CD4-positive, alpha-beta T cell treated with Interleukin-6 at 100 ng/mL for 8 hours (primary cell): ENCODE measurements around the gene TM9SF4.
"Not testable (repeated sequence)": the region's sequence is repeated elsewhere in the genome, so short reads cannot be mapped to it uniquely, and the experiment has no call there.

Experiments
- DNase-seq: peaks from one replicate; pipeline ENCODE4 v3.0.0-alpha.2; 2020; ENCODE audit warnings: mixed read lengths, low spot score

Gene TM9SF4

GRCh38 chr20:32098786-32099185 is 10.7 kb upstream of the TM9SF4 start:
- DNase-seq: no peak

DNA sequence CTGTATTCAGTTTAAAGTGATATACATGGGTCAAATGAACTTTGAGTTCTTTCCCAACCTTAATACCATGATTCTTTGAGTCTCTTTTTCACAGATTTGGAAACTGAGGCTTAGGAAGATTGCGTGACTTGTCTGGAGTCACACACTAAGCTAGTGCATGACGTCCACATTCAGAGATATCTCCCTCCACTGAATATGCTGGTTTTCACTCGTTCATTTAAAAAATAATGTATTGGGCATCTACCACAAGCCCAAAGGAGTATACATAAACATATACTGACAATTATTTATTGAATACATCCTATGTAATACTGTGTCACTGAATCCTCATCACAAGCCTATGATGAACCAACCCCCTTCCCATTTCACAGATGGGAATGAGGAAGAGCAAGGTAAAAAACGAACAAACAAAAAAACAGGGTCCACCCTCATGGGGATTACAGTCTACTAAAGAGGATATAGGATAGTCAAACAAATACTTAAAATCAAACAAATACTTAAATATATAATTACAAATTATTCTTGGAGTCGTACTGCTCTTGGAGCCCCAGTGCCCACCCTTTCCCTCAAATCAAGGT is 611 bp upstream of the TM9SF4 start:
- no peak for DNase-seq

- no peak for DNase-seq
Observed at GRCh38 chr20:32110173-32110704, 725 bp downstream of the TM9SF4 start.

DNA sequence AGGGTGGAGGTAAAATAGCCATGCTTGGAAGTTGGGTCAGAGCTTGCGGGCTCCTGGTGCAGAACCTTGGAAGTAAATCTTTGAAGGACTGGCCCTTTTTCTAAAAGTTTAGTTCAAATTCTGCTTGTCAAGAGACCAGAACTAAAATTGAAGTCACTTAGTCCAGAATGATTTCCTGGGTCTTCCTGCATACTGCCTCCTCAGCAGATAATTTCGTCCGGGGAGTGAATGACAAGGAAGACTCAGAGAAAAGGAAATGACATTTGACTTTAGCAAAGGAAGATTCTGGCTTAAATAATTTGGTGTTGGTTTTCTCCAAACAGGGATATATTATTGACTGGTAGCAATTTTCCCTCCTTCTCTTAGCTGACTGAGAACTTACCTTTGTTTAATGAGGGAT is 1.2 kb downstream of the TM9SF4 start:
- DNase-seq: no peak

DNA sequence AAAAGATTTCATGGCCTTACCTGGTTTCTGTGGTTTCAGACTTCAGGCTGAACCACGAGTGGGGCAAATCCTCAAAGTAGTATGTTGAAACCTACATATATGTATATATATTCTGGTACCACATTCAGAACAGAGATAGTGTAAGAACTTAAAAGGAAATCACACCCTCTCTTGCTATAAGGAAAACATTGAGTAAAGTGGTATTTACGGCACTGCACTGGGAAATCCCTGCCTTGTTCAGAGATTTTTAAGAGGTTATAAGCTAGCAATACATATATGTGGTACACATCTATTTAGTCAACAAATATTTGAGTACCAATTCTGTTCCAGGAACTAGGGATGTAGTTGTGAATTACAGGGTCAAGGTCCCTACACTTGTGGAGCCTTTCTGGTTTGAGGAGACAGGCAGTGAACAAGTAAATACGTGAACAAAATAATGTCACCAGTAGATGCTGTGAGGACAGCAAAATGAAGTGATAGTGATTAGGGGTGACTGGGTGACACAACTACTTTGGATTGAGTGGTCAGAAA is 1.7 kb downstream of the TM9SF4 start:
- DNase-seq: no peak

- DNase-seq: no peak
Observed at GRCh38 chr20:32111753-32112152, 2.2 kb downstream of the TM9SF4 start.

- no peak for DNase-seq
Observed at GRCh38 chr20:32112841-32113240, 3.3 kb downstream of the TM9SF4 start.

- DNase-seq: no peak
Observed at GRCh38 chr20:32113591-32114260, 4.2 kb downstream of the TM9SF4 start.

DNA sequence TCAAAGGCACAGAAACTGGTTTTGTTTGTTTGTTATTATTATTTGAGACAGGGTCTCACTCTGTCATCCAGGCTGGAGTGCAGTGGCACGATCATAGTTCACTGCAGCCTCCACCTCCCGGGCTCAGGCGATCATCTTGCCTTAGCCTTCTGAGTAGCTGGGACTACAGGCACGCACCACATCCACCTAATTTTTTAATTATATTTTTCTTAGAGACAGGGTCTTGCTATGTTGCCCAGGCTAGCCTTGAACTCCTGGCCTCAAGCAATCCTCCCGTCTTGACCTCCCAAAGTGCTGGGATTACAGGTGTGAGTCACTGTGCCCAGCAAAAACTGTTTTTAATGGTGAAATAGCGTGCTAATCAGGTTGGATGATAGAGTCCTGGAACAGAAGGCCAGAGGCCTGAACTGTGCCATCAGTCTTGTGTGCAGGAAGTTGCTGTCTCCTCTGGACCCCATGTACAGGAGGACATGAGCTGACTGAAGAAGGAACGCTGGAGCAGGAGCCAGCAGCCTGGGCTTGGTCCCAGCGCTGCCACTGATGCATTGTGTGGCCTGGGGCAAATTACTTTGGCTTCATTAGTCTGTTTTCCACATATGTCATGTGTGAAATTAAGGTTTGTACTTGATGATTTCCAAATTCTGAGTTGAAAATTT is 4.9 kb downstream of the TM9SF4 start:
- no peak for DNase-seq

DNA sequence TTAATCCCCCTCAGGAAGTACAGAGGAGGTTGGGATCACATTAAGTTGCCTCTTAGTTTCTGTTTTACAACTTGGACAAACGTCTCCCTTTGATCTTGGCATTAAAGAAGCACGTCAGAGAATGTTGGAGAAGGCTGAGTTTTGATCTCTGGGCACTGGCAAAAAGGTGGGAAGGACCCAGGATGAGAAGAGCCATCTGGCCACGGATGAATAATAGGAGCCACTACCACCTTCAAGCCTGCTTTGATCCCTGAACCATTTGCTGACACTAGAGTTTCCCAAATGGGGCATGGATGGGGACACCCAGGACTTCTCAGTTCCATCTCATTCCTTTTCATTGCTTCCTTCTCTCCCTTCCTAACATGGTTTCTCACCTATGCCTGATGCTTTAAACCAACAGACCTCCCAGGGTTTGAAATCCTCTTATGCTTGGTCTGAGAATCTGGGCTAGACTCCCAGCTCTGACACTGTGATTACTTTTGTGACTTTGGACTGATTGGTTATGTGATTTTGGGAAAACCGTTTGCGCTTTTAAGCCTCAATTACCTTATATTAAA is 5.8 kb downstream of the TM9SF4 start:
- DNase-seq: no peak

DNA sequence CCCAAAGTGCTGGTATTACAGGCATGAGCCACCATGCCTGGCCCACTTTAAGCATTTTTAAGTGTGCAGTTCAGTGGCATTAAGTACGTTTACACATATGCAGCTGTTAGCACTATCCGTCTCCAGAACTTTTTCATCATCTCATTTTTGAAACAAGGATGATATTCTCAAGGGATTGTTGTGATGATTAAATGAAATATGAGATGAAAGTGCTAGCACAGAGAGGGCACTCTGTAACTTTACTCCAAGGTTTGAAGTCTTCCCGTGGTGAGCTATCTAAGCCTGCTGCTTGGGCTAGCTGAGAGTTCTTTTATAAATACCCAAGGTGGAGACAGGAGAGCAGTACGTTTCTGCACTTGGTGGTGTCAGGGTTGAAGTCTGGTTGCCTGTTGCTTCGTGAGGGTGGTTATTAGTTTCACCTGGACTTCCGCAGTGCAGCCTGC is 6.6 kb downstream of the TM9SF4 start:
- DNase-seq: no peak

DNA sequence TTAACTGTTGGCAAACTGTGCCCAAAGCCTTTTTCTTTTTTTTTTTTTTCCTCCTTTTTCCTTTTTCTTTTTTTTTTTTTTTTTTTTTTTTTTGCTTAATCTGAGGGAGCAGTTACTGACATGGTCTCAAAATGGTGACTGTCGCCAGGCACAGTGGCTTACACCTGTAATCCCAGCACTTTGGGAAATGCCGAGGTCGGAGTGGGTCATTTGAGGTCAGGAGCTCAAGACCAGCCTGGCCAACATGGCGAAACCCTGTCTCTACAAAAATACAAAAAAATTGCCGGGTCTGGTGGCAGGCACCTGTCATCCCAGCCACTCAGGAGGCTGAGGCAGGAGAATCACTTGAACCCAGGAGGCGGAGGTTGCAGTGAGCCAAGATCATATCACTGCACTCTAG is 7.3 kb downstream of the TM9SF4 start:
- not testable (repeated sequence) for DNase-seq

DNA sequence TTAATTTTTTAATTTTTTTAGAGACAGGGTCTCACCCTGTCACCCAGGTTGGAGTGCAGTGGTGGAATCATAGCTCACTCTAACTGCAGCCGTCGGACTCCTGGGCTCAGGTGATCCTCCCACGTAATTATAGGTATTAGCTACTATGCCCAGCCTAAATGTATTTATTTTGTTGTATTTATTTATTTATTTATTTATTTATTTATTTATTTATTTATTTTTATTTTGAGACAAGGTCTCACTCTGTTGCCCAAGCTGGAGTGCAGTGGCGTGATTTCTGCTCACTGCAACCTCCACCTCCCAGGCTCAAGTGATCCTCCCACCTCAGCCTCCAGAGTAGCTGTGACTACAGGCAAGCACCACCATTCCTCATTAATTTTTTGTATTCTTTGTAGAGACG is 8.9 kb downstream of the TM9SF4 start:
- DNase-seq: not testable (repeated sequence)

DNA sequence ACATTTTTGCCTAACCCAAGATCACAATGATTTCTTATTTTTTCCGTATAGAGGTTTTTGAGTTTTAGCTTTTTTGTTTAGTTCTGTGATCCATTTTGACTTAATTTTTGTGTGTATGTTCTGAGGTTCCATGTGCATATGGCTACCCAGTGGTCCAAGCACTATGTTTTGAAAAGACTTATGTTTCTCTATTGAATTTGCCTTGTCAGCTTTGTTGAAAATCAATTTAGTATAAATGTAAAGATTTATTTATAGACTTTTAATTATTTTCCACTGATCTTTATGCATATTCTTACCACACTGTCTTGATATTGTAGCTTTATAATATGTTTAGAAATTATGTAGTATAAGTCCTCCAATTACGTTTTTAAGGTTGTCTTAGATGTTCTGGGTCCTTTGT is 10.2 kb downstream of the TM9SF4 start:
- no peak for DNase-seq

DNA sequence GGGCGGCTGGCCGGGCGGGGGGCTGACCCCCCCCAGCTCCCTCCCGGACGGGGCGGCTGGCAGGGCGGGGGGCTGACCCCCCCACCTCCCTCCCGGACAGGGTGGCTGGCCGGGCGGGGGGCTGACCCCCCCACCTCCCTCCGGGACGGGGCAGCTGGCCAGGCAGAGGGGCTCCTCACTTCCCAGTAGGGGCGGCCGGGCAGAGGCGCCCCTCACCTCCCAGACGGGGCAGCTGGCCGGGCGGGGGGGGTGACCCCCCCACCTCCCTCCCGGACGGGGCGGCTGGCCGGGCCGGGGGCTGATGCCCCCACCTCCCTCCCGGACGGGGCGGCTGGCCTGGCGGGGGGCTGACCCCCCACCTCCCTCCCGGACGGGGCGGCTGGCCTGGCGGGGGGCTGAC is 12.4 kb downstream of the TM9SF4 start:
- not testable (repeated sequence) for DNase-seq

DNA sequence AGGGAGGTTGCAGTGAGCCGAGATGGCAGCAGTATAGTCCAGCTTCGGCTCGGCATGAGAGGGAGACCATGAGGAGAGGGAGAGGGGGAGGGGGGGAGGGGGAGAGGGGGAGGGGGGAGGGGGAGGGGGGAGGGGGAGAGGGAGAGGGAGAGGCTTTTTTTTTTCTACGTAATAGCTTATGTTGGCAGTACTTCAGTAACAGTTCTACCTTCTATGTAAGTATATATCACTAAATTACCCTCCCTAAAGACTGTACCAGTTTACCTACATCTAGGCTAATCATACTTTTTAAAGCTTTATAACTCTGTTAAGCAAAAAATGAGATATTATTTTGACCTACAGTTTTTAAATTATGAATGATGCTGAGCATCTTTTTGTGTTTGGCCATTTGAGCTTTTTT is 13.6 kb downstream of the TM9SF4 start:
- DNase-seq: no peak

- no peak for DNase-seq
Observed at GRCh38 chr20:32124916-32125454, 15.5 kb downstream of the TM9SF4 start.

DNA sequence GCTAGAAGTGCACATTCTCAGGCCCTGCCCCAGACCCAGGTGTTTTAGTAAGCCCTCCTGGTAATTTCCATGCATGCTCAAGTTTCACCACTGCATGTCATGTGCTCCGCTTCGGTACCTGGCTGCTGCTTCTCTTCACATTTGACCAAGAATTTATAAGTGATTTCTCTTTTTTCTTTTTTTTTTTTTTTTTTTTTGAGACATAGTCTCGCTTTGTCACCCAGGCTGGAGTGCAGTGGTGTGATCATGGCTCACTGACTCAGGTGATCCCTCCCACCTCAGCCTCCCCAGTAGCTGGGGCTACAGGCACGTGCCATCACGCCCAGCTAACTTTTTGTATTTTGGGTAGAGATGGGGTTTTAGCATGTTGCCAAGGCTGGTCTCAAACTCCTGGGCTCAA is 16.0 kb downstream of the TM9SF4 start:
- no peak for DNase-seq

GRCh38 chr20:32126919-32127318 is 17.4 kb downstream of the TM9SF4 start:
- DNase-seq: no peak

- DNase-seq: no peak
Observed at GRCh38 chr20:32127347-32127746, 17.8 kb downstream of the TM9SF4 start.

DNA sequence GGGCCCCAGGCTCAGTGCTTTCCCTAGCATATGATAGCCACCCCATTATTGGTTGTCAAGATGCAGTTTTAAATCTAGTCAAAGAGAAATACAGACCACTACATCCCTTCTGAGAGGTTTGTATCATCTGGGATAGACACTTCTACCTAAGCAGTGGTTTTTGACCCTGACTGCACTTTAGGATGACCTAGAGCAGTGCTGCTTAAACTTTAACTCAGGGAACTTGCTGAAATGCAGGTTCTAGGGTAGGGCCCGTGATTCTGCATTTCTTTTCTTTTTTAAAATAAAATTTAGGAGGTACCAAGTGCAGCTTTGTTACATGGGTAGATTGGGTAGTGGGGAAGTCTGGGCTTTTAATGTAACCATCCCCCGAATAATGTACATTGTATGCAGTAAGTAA is 18.7 kb downstream of the TM9SF4 start:
- DNase-seq: no peak

GRCh38 chr20:32129863-32130262 is 20.3 kb downstream of the TM9SF4 start:
- no peak for DNase-seq
